ENCODE measurements around the gene BATF2. TPM values are rescaled to one million over a fixed set of nuclear protein-coding genes. Genes with fewer than 3 reads are reported as not detected.

Gene BATF2
- total and polyA plus RNA-seq, 9 of the 15 experiments (the other 6 are each of a cell fraction or from before 2014, with no cell fraction given) = 1.7 to 8.9 (median 6.4) TPM

GRCh38 chr11:64994318-64994717 lies 2.5 kb downstream of the BATF2 start:
- no peak for FAIRE-seq
- Histone ChIP-seq H3K79me2 (ENCODE audit: control insufficient read depth, insufficient read depth, low read length) (no peaks in the 10 kb centered on the region), H3K4me3 (no peak overlapping the region), H3K4me1 (replicated peaks in 1 of 2; ENCODE audit: control insufficient read depth in 2 of 2, insufficient read depth in 2 of 2, low read length in 2 of 2) (peaks cover 26 to 36% of the 10 kb centered on the region in 2 experiments; a peak in 4 of 5 replicates), H3K9me3 (replicated peaks; ENCODE audit: control insufficient read depth, insufficient read depth, low read depth, low read length) (no peaks in the 10 kb centered on the region), H2AFZ (ENCODE audit: low read depth, low read length) (no peak overlapping the region), H3K27me3 (ENCODE audit: control insufficient read depth in 2 of 2, insufficient read depth in 2 of 2, low read length in 2 of 2) (no peaks in the 10 kb centered on the region), H3K36me3 (ENCODE audit: control insufficient read depth, insufficient read depth, low read length) (no peaks in the 10 kb centered on the region), H3K9me1 (ENCODE audit: control insufficient read depth, insufficient read depth, low read length) (no peaks in the 10 kb centered on the region), H3K9ac (ENCODE audit: insufficient read depth in 1 of 2, low read depth in 2 of 2, low read length in 2 of 2) (no peak overlapping the region), H3K4me2 (ENCODE audit: insufficient read depth, low read length) (no peak overlapping the region), H4K20me1 (replicated peaks; ENCODE audit: control insufficient read depth, insufficient read depth, low read length) (no peaks in the 10 kb centered on the region), H3K27ac (ENCODE audit: extremely low read depth, low read depth, low read length) (no peak overlapping the region)
- TF ChIP-seq STAT6 (CRISPR knock-in tag; IDR thresholded peaks at IDR 0.05) = no peak
- TF ChIP-seq ZNF75A (CRISPR knock-in tag; IDR thresholded peaks at IDR 0.05) = no peak
- TF ChIP-seq ZNF3 (CRISPR knock-in tag; IDR thresholded peaks at IDR 0.05) = no peak
- TF ChIP-seq GTF2E2 (tag; IDR thresholded peaks at IDR 0.05) = no peak
- TF ChIP-seq HEY1 (CRISPR knock-in tag; IDR thresholded peaks at IDR 0.05; ENCODE audit: borderline replicate concordance) = no peak
- TF ChIP-seq HNRNPUL1 (IDR thresholded peaks at IDR 0.05; ENCODE audit: low read length) = no peak
- TF ChIP-seq RAD51 (IDR thresholded peaks at IDR 0.05; ENCODE audit: borderline replicate concordance, low read depth) = no peak
- no peak for TF ChIP-seq ZNF274 (IDR thresholded peaks at IDR 0.05; ENCODE audit: borderline replicate concordance, low read depth, low read length)
- no peak for TF ChIP-seq THRA (IDR thresholded peaks at IDR 0.05)
- CTCF ChIA-PET (ENCODE audit: low intra/inter-chr PET ratio) = interaction anchor here (0.6 to 1.4 kb wide), 2 partner anchors 85 to 147 kb away, joined by 3 to 4 read pairs; no protein-coding TSS in a partner anchor
- POLR2A ChIA-PET = interaction anchor here (0.5 to 0.6 kb wide), 3 partner anchors 179 to 219 kb away, joined by 3 read pairs; no protein-coding TSS in a partner anchor
- 76% methylated on average over 5 of the region's 7 CpGs for WGBS (ENCODE audit: insufficient coverage, low coverage, missing lambda C conversion rate)
- ATAC-seq = no peak
- intact Hi-C loops (cut with micrococcal nuclease) (no loop called here), in situ Hi-C loops (cut with MboI) (no loop called here)
- DNase-seq (ENCODE audit: extremely low read depth in 1 of 4, low spot score in 3 of 4) = no peak
- no TSS peak for BruUV-seq (replicated peaks)
